NCI-H187 treated with DMSO at 0.1 percent for 48 hours (cell line): ENCODE results near the gene COG1.
A peak's percentile ranks its signal among the peaks of the same experiment; 100 is the strongest.

Experiments used
- DNase-seq: peaks from one replicate; lab custom pipeline; 2025; lab: John Stamatoyannopoulos, UW

Gene COG1

DNA sequence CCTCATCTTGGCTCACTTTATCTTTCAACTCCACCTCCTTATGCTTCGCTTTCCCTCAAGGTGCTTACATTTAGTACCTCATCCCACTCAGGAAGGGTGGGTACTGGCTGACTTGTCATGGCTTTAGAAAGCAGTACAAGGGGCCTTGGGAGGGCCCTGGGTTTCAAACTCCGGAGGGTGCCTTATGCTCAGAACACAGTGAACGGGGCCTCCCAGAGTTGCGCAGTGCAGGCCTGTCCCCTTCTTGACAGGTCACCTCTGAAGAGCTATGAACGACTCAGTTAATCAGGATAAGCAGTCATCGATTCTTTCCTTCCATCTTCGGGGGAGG is 6.0 kb downstream of the COG1 start:
- no peak for DNase-seq

- DNase-seq, result no peak
These were observed 7.0 kb downstream of the COG1 start for GRCh38 chr17:73199751-73200317.

DNA sequence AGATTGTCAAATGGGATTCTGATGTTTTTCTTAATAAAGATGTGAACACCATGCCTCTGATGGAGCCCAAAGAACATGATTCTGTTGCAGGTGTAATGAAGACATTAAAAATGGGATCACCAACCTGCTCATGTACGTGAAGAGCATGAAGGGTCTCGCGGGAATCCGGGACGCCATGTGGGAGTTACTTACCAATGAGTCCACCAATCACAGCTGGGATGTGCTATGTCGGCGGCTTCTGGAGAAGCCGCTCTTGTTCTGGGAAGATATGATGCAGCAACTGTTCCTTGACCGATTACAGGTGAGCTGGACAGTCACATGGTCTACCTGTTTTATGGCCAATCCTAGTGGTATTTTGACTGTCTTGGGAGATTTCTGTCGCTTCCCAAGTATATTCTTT is 7.6 kb downstream of the COG1 start:
- DNase-seq, result no peak

DNA sequence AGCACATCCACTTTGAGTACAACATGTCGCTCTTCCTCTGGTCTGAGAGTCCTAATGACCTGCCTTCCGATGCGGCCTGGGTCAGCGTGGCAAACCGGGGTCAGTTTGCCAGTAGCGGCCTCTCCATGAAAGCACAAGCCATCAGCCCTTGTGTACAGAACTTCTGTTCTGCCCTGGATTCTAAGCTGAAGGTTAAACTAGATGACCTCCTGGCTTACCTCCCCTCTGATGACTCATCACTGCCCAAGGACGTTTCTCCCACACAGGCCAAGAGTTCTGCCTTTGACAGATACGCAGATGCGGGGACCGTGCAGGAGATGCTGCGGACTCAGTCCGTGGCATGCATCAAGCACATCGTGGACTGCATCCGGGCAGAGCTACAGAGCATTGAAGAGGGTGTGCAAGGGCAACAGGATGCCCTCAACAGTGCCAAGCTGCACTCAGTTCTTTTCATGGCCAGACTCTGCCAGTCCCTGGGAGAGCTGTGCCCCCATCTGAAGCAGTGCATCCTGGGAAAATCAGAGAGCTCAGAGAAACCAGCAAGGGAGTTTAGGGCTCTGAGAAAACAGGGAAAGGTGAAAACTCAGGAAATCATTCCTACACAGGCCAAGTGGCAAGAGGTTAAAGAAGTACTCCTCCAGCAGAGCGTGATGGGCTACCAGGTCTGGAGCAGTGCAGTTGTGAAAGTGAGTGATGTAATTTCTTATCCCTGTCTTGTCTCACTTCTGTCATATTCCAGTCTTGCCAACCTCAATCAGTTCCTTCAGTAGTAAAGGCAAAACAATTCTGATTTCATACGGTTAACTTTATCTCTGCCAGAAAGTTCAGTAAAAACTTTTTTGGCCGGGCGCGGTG is 8.6 kb downstream of the COG1 start:
- no peak for DNase-seq

DNA sequence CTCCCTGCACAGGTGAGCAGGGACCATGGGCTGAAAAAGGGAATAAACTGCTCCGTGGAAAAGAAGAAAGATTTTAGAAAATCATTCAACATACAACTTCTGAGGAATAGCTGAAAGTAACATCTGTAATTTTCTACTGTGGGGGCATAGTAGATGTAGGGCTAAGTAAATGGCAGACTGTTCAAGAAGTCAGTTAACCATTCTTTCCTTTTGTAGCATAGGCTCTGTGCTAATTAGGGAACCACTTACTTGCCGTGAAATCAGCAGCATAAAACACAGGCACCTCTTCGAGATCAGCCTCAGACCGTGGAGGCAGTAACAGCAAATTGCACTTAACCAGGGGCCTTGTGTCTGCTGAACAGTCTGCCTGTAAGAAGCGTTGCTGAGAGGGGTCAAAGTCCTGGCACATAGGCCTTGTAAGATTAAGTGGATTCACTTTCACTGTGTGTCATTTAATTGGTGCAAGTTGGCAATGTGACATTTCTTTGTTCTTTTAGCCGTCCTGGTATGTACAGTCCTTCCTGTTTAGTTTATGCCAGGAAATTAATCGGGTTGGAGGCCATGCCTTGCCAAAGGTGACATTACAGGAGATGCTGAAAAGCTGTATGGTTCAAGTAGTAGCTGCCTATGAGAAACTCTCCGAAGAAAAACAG is 10.4 kb downstream of the COG1 start:
- no peak for DNase-seq

- no peak for DNase-seq
These were observed 11.1 kb downstream of the COG1 start for GRCh38 chr17:73203788-73204479.

DNA sequence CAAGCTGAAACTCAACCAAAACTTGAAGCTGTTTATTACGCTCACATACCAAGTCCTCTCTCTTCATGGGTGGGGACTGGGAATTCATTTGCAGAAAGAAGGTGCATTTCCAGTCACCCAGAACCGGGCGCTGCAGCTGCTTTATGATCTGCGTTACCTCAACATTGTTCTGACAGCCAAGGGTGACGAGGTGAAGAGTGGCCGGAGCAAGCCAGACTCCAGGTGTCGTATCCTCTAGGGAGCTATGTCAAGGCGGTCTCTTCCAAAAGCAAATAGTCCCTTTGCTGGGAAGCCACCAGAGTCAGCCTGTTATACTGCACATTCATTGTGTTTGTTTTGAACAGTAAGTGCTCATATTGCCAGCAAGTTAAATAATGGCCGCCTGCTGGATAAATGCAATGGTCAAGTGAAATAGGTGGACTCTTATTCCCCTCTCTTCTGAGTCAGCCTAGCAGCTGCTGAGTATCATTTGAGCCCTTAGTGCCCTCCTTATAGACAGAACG is 12.7 kb downstream of the COG1 start:
- peak; percentile 52 for DNase-seq

DNA sequence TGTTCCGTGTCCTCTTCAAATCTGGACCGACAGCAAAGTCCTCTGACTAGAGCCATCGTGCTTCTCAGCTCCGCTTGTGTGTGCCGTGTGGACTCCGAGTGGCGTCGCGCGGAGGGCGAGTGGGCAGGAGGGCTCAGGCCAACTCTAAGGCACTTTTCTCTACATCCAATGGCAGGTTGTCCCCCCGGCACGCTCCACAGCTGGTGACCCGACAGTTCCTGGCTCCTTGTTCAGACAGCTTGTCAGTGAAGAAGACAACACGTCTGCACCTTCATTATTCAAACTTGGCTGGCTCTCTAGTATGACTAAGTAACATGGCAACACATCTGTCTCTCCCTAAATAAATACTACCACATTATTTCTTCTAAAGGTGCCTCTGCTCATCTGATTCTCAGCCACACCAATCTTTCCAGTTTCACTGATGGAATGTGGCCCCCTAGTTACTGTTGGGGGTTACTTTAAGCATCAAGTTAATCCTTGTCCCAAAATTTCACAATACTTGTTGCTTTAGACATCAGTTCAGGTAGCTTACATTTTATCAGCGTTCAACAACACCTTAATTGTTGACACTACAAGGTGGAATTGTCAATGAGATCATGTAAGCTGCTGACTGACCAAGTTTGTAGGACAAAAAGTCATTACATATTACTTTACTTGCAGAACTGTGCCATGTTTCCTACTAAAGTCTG is 15.4 kb downstream of the COG1 start:
- DNase-seq, result no peak

- no peak for DNase-seq
These were observed 16.6 kb downstream of the COG1 start for GRCh38 chr17:73209436-73209835.

- no peak for DNase-seq
These were observed 17.3 kb downstream of the COG1 start for GRCh38 chr17:73210002-73210678.

DNA sequence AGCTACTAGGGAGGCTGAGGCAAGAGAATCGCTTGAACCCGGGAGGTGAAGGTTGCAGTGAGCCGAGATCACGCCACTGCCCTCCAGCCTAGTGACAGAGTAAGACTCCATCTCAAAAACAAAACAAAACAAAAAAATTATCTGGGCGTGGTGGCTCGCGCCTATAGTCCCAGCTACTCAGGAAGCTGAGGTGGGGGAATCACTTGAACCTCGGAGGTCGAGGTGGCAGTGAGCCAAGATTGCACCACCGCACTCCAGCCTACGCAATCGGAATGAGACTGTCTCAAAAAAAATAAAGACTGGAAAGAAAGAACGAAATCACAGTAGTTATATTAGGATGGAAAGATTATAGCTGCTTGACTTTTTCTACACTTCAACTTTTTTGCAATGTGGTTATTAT is 18.9 kb downstream of the COG1 start:
- DNase-seq, result no peak

DNA sequence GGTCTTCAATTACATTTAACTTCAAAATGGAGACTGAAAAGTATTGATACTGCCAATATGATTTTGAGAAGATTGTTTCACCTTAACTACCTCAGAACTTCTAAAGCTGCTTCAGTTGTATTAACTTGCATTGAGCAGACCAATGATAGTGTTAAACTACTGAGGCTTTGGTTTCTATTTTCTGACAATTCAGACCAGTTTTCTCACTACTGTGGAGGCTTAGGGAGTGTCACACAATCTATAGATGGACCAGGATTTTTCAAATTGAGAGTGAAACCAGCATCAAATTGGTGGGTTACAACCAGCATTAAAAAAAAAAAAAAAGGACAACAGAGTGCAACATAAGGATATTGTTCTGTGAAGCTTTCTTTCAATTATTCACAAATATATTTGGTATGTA is 21.2 kb downstream of the COG1 start:
- DNase-seq, result no peak

DNA sequence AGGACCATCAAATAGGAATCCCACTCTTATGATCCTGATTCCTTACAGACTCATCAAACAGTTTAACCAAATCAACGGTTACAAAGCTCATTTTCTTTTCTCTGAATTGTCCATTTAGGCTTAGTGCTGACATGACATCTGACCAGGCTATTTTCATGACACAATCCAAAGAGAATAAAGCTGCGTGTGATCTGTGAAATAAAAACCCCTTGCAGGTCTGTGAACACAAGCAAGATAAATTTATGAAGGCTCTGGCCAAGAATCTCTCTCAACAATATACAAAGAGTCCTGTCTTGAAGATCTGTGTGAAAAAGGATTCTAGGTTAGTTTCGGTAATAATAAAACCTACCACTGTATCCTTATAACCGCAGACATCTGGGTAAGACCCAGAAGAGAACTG is 22.0 kb downstream of the COG1 start:
- DNase-seq, result no peak

DNA sequence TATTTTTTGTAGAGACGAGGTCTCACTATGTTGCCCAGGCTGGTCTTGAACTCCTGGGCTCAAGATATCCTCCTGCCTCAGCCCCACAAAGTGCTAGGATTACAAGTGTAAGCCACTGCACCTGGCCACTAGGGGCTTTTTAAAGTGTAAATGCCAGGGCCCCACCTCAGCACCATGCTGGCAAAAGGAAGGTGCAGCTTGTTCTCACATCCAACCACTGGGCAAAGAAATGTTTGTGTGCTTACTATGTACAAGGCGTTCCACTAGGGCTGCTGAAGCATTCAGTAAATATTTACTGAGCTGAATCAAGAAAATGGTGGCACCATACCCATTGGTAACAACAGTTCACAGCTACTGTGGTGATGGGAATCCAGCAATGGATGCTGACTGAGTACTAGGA is 22.6 kb downstream of the COG1 start:
- DNase-seq, result no peak

DNA sequence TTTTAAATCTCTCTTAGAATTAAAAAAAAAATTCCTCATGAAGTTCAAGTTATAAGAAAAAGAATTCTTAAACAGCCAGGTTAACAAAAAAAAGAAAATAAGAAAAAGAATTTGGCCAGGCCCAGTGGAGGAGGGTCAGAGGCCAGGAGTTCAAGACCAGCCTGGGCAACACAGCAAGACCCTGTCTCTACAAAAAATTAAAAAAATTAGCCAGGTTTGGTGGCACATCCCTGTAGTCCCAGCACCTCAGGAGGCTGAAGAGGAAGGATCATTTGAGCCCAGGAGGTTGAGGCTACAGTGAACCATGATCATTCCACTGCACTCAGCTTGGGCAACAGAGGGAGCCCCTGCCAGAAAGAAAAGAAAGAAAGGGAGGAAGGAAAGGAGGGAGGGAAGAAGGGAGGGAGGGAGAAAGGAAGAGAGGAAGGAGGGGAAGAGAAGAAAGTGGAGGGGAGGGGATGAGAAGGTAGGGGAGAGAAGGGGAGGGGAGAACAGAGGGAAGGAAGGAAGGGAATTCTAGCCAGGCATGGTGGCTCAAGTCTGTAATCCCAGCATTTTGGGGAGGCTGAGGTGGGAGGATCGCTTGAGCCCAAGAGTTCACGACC is 30.9 kb downstream of the COG1 start:
- no peak for DNase-seq

DNA sequence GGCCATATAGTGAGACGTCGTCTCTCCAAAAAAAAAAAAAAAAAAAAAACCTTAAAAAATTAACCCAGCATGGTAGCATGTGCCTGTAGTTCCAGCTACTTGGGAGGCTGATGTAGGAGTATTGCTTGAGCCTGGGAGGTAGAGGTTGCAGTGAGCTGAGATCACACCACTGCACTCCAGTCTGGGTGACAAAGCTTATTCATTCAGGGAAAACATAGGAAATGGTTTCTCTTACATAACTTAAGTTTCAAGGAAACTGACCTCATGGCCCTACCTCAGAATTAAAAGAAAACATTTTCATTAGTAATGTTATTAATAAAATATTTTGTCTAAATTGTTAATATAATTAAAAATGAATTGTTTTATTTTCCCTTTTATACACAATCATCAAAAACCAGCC is 31.4 kb downstream of the COG1 start:
- no peak for DNase-seq

DNA sequence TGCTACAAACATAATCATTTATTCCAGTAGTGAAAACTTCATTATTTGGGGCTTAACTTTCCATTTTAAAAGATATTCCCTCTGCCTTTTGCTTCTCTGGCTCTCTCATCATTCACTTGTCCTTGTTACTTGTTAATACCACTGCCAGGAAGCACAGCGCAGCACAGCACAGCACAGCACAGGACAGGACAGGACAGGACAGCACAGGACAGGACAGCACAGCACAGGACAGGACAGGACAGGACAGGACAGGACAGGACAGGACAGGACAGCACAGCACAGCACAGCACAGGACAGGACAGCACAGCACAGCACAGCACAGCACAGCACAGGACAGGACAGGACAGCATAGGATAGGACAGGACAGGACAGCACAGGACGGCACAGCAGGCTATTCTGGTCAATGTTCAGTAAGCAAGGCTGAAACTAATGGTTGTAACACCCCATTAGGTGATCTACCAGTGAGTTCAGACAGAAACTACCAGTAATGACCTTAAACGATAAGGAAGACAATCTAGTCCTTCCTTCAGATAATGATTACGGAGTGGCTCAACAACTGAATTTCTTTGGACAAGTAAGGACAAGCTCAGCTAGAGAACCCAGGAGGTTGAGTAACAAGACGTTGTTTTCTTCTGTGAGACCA is 31.9 kb downstream of the COG1 start:
- DNase-seq, result no peak

GRCh38 chr17:73226556-73227172 is 33.8 kb downstream of the COG1 start:
- no peak for DNase-seq

GRCh38 chr17:73227379-73227778 is 34.5 kb downstream of the COG1 start:
- no peak for DNase-seq

GRCh38 chr17:73227944-73228343 is 35.1 kb downstream of the COG1 start:
- DNase-seq, result no peak
